ENCODE data around the gene FH.

FH gene

DNA sequence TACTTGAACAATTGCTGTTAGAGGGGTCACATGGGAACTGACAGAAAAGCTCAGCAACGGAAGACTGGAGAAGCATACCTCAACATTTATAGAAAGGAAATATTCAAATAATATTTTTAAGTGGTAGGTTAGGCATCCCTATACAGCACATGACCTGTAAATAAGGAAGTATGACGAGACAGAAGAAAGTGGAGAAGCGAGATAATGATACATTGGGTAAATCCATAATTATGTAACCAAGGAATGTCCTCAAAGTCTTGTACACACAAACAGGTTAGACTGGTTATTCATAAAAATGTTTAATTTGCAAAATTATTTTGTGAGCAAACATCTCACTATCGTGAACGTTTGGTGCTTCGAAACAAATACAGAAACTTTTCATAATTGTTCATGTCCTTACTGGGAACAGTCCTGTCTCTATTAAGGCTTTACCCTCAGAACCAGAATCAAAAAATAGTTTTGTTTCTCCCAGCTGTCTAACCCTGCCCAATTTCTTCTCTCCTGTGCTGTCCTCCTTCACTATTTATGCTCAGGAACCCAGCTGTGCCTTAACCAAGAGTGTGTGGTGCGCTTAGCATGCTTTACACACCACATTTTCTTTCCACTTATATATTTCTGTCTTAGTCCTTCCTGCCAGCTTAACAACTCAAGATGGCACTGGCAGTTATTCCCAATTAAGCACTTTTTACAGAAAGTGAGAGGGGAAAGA is 22.8 kb upstream of the FH start:
- no peaks in the 10 kb centered on the region for H3K27me3 ChIP-seq
- TF ChIP-seq, protein P1, sequence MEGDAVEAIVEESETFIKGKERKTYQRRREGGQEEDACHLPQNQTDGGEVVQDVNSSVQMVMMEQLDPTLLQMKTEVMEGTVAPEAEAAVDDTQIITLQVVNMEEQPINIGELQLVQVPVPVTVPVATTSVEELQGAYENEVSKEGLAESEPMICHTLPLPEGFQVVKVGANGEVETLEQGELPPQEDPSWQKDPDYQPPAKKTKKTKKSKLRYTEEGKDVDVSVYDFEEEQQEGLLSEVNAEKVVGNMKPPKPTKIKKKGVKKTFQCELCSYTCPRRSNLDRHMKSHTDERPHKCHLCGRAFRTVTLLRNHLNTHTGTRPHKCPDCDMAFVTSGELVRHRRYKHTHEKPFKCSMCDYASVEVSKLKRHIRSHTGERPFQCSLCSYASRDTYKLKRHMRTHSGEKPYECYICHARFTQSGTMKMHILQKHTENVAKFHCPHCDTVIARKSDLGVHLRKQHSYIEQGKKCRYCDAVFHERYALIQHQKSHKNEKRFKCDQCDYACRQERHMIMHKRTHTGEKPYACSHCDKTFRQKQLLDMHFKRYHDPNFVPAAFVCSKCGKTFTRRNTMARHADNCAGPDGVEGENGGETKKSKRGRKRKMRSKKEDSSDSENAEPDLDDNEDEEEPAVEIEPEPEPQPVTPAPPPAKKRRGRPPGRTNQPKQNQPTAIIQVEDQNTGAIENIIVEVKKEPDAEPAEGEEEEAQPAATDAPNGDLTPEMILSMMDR (IDR thresholded peaks at IDR 0.05) = no peak

DNA sequence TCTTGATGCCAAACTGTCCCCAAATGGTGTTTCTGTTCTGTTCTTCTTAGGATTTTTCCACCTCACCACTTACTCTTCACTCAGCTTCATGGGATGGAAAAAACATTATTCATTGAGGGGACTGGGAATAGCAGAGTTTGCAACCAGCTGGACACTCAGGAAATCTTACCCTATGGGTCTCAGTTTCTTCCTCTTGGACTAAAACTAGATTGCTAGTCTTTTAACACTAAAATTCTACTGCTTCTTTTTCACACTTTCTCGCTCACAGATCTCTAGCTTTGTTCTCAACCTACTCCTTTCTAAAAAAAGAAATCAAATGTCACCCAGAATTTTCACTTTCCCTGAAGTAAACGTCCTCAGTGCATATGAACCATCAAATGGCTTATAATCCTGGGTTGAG is 17.4 kb upstream of the FH start:
- Histone ChIP-seq H3K27ac (no peak overlapping the region), H3K27me3 (no peaks in the 10 kb centered on the region), H3K9me3 (no peaks in the 10 kb centered on the region), H3K4me1 (ENCODE audit: control insufficient read depth in 1 of 2, insufficient read depth in 1 of 2, low read depth in 1 of 2, low read length in 1 of 2) (peaks cover 4 to 7% of the 10 kb centered on the region in 2 experiments), H3K4me3 (ENCODE audit: low read depth in 1 of 2, low read length in 1 of 2) (no peak overlapping the region), H3K36me3 (no peaks in the 10 kb centered on the region)
- TF ChIP-seq, protein P1 (IDR thresholded peaks at IDR 0.05) = no peak

More for the DNA sequence above, 22.8 kb upstream of the FH start:
- Histone ChIP-seq H3K4me1 (ENCODE audit: control insufficient read depth in 1 of 2, insufficient read depth in 1 of 2, low read depth in 1 of 2, low read length in 1 of 2) (peaks cover 0 to 12% of the 10 kb centered on the region in 2 experiments), H3K36me3 (no peaks in the 10 kb centered on the region), H3K4me3 (ENCODE audit: low read depth in 1 of 2, low read length in 1 of 2) (no peak overlapping the region), H3K27ac (peak overlapping the region; percentile 29), H3K9me3 (no peaks in the 10 kb centered on the region)

- Histone ChIP-seq H3K4me1 (ENCODE audit: control insufficient read depth in 1 of 2, insufficient read depth in 1 of 2, low read depth in 1 of 2, low read length in 1 of 2) (peaks cover 7 to 10% of the 10 kb centered on the region in 2 experiments), H3K4me3 (ENCODE audit: low read depth in 1 of 2, low read length in 1 of 2) (no peak overlapping the region), H3K9me3 (no peaks in the 10 kb centered on the region), H3K27me3 (no peaks in the 10 kb centered on the region), H3K36me3 (no peaks in the 10 kb centered on the region), H3K27ac (no peak overlapping the region)
- TF ChIP-seq, protein P1 (IDR thresholded peaks at IDR 0.05) = no peak
Observed at GRCh38 chr1:241536304-241536703, 16.7 kb upstream of the FH start.

DNA sequence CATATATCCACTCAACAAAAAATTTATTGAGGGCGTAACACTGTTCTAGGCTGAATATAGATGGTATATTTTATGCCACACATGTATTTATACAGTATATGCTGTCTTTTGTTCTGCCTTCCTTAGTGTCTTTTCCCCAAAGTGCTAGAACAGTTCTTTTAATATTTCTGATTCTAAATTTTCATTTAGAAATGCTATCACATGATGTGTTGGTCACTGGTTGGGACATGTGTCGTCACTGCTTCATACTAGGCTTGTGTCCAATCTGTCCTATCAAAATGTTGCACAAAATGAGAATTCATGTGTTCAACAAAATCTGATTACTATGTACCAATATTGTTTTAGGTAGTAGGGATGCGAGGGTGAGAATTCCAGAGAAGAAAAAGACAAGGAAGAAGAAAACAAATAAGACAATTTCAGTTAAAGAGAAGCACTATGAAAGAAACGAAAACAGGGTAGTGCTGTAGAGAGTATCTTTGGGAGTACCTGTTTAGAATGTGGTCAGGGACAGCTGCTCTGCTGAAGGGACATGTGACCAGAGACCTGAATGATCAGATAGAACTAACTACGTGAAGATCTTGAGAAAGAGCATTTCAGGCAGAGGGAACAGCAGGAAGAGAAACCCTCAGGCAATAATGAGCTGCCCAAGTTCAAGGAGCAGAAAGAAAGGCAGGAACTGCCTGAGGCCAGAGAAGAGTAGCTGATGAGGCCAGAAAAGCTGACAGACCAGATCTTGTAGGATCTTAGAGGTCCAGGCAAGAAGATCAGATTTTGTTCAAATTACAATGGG is 14.0 kb upstream of the FH start:
- Histone ChIP-seq H3K4me1 (ENCODE audit: control insufficient read depth in 1 of 2, insufficient read depth in 1 of 2, low read depth in 1 of 2, low read length in 1 of 2) (peaks cover 7 to 14% of the 10 kb centered on the region in 2 experiments), H3K4me3 (ENCODE audit: low read depth in 1 of 2, low read length in 1 of 2) (no peak overlapping the region), H3K27me3 (no peaks in the 10 kb centered on the region), H3K27ac (no peak overlapping the region), H3K9me3 (no peaks in the 10 kb centered on the region), H3K36me3 (no peaks in the 10 kb centered on the region)
- TF ChIP-seq, protein P1 (IDR thresholded peaks at IDR 0.05) = no peak

DNA sequence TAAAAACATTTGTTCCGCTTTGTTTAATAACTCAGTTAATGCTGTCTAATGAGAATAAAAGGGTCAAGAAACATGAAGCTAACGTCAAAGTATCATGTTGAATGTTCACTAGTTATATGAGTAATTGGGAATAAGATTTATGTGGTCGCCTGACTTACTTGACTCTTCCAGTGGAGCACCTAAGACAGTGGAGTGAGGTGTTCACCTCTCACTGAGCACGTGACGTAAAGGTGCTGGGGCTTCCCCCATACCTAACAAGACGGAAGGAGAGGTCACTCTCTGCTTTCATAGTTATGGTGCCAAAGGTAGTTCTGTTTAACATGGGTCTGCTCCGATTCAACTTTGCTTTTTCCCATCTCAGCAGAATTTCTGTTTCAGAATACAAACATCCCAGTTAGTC is 13.3 kb upstream of the FH start:
- H3K27ac ChIP-seq = no peak overlapping the region
- H3K4me1 ChIP-seq (ENCODE audit: control insufficient read depth in 1 of 2, insufficient read depth in 1 of 2, low read depth in 1 of 2, low read length in 1 of 2) = peaks cover 7 to 14% of the 10 kb centered on the region in 2 experiments
- H3K27me3 ChIP-seq = no peaks in the 10 kb centered on the region
- no peaks in the 10 kb centered on the region for H3K36me3 ChIP-seq
- H3K9me3 ChIP-seq = no peaks in the 10 kb centered on the region
- TF ChIP-seq, protein P1 (IDR thresholded peaks at IDR 0.05) = no peak
- no peak overlapping the region for H3K4me3 ChIP-seq (ENCODE audit: low read depth in 1 of 2, low read length in 1 of 2)
